Progenitor cell of endocrine pancreas (in vitro differentiated cells): ENCODE measurements around the gene GABRR3. TPM values are rescaled to one million over a fixed set of nuclear protein-coding genes. Genes with fewer than 3 reads are reported as not detected.
A peak's percentile ranks its signal among the peaks of the same experiment; 100 is the strongest.

Source experiments
- DNase-seq: peaks from one replicate; pipeline ENCODE4 v3.0.0; 2021; ENCODE audit warnings: low spot score; ENCODE audit not compliant: unreplicated experiment
- H3K27ac Mint-ChIP-seq: 2 replicates; pipeline ENCODE4 v1.8.0; 2021; ENCODE audit warnings: mild to moderate bottlenecking, moderate library complexity, mixed read lengths
- H3K27me3 Mint-ChIP-seq: 2 replicates; pipeline ENCODE4 v1.8.0; 2021; ENCODE audit warnings: mixed read lengths
- H3K36me3 Mint-ChIP-seq: 2 replicates; pipeline ENCODE4 v1.8.0; 2022; ENCODE audit warnings: mixed read lengths; ENCODE audit not compliant: insufficient read depth
- H3K4me1 Mint-ChIP-seq: 2 replicates; pipeline ENCODE4 v1.8.0; 2021; ENCODE audit warnings: low read depth, mixed read lengths
- H3K4me3 Mint-ChIP-seq: 2 replicates; pipeline ENCODE4 v1.8.0; 2021; ENCODE audit warnings: low read depth, mild to moderate bottlenecking, moderate library complexity, mixed read lengths
- H3K9me3 Mint-ChIP-seq: 2 replicates; pipeline ENCODE4 v1.8.0; 2021; ENCODE audit warnings: low read depth, mixed read lengths
- CTCF ChIP-seq: fragments of 200-600 bp; sonication (generic); IDR thresholded peaks from one replicate; pipeline ENCODE4 v1.5.0; 2021; ENCODE audit warnings: antibody characterized with exemption, mild to moderate bottlenecking; ENCODE audit not compliant: unreplicated experiment
- long read RNA-seq: library from polyadenylated mRNA; unstranded; transcript quantifications from one replicate; pipeline ENCODE4 v2.0.0, GENCODE V29; 2020
- total RNA-seq: library from RNA; stranded (reverse); gene quantifications from 2 replicates; pipeline ENCODE4 v1.2.1, GENCODE V29; 2021

Gene GABRR3
- not detected in 2 replicates for total RNA-seq
- long read RNA-seq, result 0 reads

GRCh38 chr3:98035208-98035607, at the start of gene GABRR3:
Gene GABRR3 (minus strand): TSS chr3:98035315. CDS start chr3:98034987, 328 bp downstream.
- H3K27ac Mint-ChIP-seq, result no peak within 1 kb of the TSS
- peaks cover 18% of the 10 kb centered on the region for H3K27me3 Mint-ChIP-seq
- no peaks in the 10 kb centered on the region for H3K36me3 Mint-ChIP-seq
- H3K9me3 Mint-ChIP-seq, result no peaks in the 10 kb centered on the region
- peaks cover 1% of the 10 kb centered on the region for H3K4me1 Mint-ChIP-seq
- no peak within 1 kb of the TSS for H3K4me3 Mint-ChIP-seq
- no peak for TF ChIP-seq CTCF
- no peak for DNase-seq

- no peak overlapping the region for H3K27ac Mint-ChIP-seq
- H3K36me3 Mint-ChIP-seq, result no peaks in the 10 kb centered on the region
- no peak for DNase-seq
- H3K4me3 Mint-ChIP-seq, result no peak overlapping the region
- TF ChIP-seq CTCF, result no peak
- no peaks in the 10 kb centered on the region for H3K4me1 Mint-ChIP-seq
- no peaks in the 10 kb centered on the region for H3K27me3 Mint-ChIP-seq
- no peaks in the 10 kb centered on the region for H3K9me3 Mint-ChIP-seq
Measured at GRCh38 chr3:98073486-98073885, 38.4 kb upstream of the GABRR3 start.

GRCh38 chr3:98070840-98071239, 35.7 kb upstream of the GABRR3 start:
- no peak for TF ChIP-seq CTCF
- no peak overlapping the region for H3K27ac Mint-ChIP-seq
- H3K4me3 Mint-ChIP-seq, result no peak overlapping the region
- DNase-seq, result no peak
- H3K36me3 Mint-ChIP-seq, result no peaks in the 10 kb centered on the region
- no peaks in the 10 kb centered on the region for H3K4me1 Mint-ChIP-seq
- no peaks in the 10 kb centered on the region for H3K27me3 Mint-ChIP-seq
- H3K9me3 Mint-ChIP-seq, result no peaks in the 10 kb centered on the region

GRCh38 chr3:98068824-98069223, 33.7 kb upstream of the GABRR3 start:
- no peaks in the 10 kb centered on the region for H3K36me3 Mint-ChIP-seq
- peak; percentile 23 for TF ChIP-seq CTCF
- H3K4me3 Mint-ChIP-seq, result no peak overlapping the region
- no peak for DNase-seq
- H3K4me1 Mint-ChIP-seq, result no peaks in the 10 kb centered on the region
- no peaks in the 10 kb centered on the region for H3K9me3 Mint-ChIP-seq
- H3K27me3 Mint-ChIP-seq, result no peaks in the 10 kb centered on the region
- H3K27ac Mint-ChIP-seq, result no peak overlapping the region

- DNase-seq, result no peak
- Mint-ChIP-seq H3K4me1 (no peaks in the 10 kb centered on the region), H3K36me3 (no peaks in the 10 kb centered on the region), H3K4me3 (no peak overlapping the region), H3K27me3 (no peaks in the 10 kb centered on the region), H3K27ac (no peak overlapping the region), H3K9me3 (no peaks in the 10 kb centered on the region)
- no peak for TF ChIP-seq CTCF
Measured at GRCh38 chr3:98058244-98058960, 23.3 kb upstream of the GABRR3 start.
